Astrocyte (in vitro differentiated cells and primary cell): Measurements from ENCODE around the gene ODF2L. TPM values are rescaled to one million over a fixed set of nuclear protein-coding genes. Genes with fewer than 3 reads are reported as not detected.
A peak's percentile ranks its signal among the peaks of the same experiment; 100 is the strongest.

Source experiments
- DNase-seq: peaks from one replicate; pipeline ENCODE4 v3.0.0-alpha.2; 2010; ENCODE audit warnings: low read depth
- FAIRE-seq: peaks from 2 replicates; lab custom pipeline; 2011; peaks lifted over from hg19 to GRCh38; lab: Jason Lieb, UNC
- H2AFZ ChIP-seq: 2 replicates; pipeline ENCODE4 v1.6.0; 2012; ENCODE audit warnings: low read depth, low read length, inconsistent platforms
- H3K27ac ChIP-seq: 2 replicates; pipeline ENCODE4 v1.5.1; 2011; ENCODE audit warnings: low read depth, low read length, inconsistent platforms
- H3K27me3 ChIP-seq: 2 replicates; pipeline ENCODE4 v1.6.0; 2011; ENCODE audit warnings: low read length, inconsistent platforms; ENCODE audit not compliant: insufficient read depth
- H3K36me3 ChIP-seq: 2 replicates; pipeline ENCODE4 v1.5.1; 2011; ENCODE audit warnings: low read length, inconsistent platforms; ENCODE audit not compliant: insufficient read depth
- H3K4me1 ChIP-seq: 2 replicates; pipeline ENCODE4 v1.5.1; 2011; ENCODE audit warnings: low read length, inconsistent platforms; ENCODE audit not compliant: insufficient read depth
- H3K4me2 ChIP-seq: 2 replicates; pipeline ENCODE4 v1.6.0; 2012; ENCODE audit warnings: low read length, inconsistent platforms
- H3K4me3 ChIP-seq: 2 replicates; pipeline ENCODE4 v1.5.1; 2011; ENCODE audit warnings: low read depth, mild to moderate bottlenecking, low read length, inconsistent platforms; ENCODE audit not compliant: insufficient read depth
- H3K79me2 ChIP-seq: 2 replicates; pipeline ENCODE4 v1.6.0; 2012; ENCODE audit warnings: mild to moderate bottlenecking, low read length, inconsistent platforms; ENCODE audit not compliant: insufficient read depth
- H3K9ac ChIP-seq: 2 replicates; pipeline ENCODE4 v1.6.0; 2012; ENCODE audit warnings: mild to moderate bottlenecking, low read length, inconsistent platforms
- H3K9me3 ChIP-seq: 2 replicates; pipeline ENCODE4 v1.5.1; 2012; ENCODE audit warnings: low read depth, mild to moderate bottlenecking, low read length, inconsistent platforms; ENCODE audit not compliant: insufficient read depth
- H4K20me1 ChIP-seq: 2 replicates; pipeline ENCODE4 v1.6.0; 2012; ENCODE audit warnings: low read length, inconsistent platforms; ENCODE audit not compliant: insufficient read depth
- H3K27ac Mint-ChIP-seq: one replicate; pipeline ENCODE4 v1.8.0; 2021; ENCODE audit warnings: mild to moderate bottlenecking, mixed read lengths; ENCODE audit not compliant: unreplicated experiment
- H3K27me3 Mint-ChIP-seq: one replicate; pipeline ENCODE4 v1.8.0; 2021; ENCODE audit warnings: low read depth, mixed read lengths; ENCODE audit not compliant: unreplicated experiment
- H3K36me3 Mint-ChIP-seq: one replicate; pipeline ENCODE4 v1.8.0; 2021; ENCODE audit warnings: low read depth, mixed read lengths; ENCODE audit not compliant: unreplicated experiment
- H3K4me1 Mint-ChIP-seq: one replicate; pipeline ENCODE4 v1.8.0; 2021; ENCODE audit warnings: low read depth, mixed read lengths; ENCODE audit not compliant: unreplicated experiment
- H3K4me3 Mint-ChIP-seq: one replicate; pipeline ENCODE4 v1.8.0; 2021; ENCODE audit warnings: mild to moderate bottlenecking, moderate library complexity, mixed read lengths; ENCODE audit not compliant: unreplicated experiment
- H3K9me3 Mint-ChIP-seq: one replicate; pipeline ENCODE4 v1.8.0; 2021; ENCODE audit warnings: mild to moderate bottlenecking, mixed read lengths; ENCODE audit not compliant: unreplicated experiment
- EZH2 ChIP-seq: IDR thresholded peaks from 2 replicates; pipeline ENCODE4 v1.6.1; 2012; ENCODE audit warnings: mild to moderate bottlenecking, low read length, inconsistent platforms; ENCODE audit not compliant: insufficient read depth
- total RNA-seq: library from RNA; stranded (reverse); gene quantifications from 2 replicates; pipeline ENCODE4 v1.2.1, GENCODE V29; 2021
- TF ChIP-seq, protein P1 (sequence below): IDR thresholded peaks from 2 replicates; pipeline ENCODE4 v1.5.1; 2011; ENCODE audit warnings: low read depth, mild to moderate bottlenecking, inconsistent platforms, low read length, moderate library complexity; ENCODE audit not compliant: insufficient read depth

Gene ODF2L
- total RNA-seq, 1 donor from 2014 or later = 44.7 TPM

DNA sequence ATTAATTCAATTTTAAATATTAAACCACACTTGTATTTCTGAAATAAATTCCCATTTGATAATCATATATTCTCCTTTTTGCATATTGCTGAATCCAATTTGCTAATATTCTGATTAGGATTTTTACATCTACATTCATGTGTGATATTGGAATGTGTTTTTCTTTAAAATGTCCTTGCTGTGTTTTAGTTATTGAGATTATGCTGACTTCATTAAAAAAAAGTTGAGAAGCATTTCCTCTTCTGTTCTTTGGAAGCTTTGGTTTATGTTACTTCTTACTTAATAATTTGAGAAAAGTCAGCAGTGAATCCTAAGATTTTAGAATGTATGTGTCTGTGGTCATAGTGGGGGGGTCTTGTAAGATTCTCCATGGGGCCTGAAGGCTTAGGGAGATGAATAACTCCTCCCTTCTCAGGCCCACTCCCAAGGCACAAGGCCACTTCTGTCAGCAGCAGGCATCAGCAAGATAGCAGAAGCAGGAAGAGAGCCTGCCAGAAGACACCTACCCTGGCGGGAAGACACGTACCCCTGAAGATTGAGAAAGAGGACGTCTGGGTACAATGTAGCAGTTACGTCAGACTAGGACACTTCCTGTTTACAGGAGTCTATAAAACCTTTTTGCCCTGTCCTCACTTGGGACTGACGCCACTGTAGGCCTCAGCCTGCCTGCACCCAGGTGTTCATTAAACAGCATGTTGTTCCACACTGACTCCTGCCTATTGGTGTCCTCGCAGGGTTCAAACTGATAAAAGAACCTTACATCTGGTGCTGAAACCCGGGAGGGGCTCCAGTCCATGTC lies 56.9 kb downstream of the ODF2L start:
- H3K79me2 ChIP-seq = no peaks in the 10 kb centered on the region
- H3K36me3 Mint-ChIP-seq = no peaks in the 10 kb centered on the region
- H3K4me1 ChIP-seq = no peaks in the 10 kb centered on the region
- no peaks in the 10 kb centered on the region for H3K27me3 ChIP-seq
- no peaks in the 10 kb centered on the region for H3K9me3 Mint-ChIP-seq
- H3K27ac ChIP-seq = no peak overlapping the region
- no peak for FAIRE-seq
- H3K36me3 ChIP-seq = no peaks in the 10 kb centered on the region
- no peaks in the 10 kb centered on the region for H4K20me1 ChIP-seq
- H3K9me3 ChIP-seq = no peaks in the 10 kb centered on the region
- no peak overlapping the region for H3K27ac Mint-ChIP-seq
- H2AFZ ChIP-seq = no peak overlapping the region
- H3K9ac ChIP-seq = no peak overlapping the region
- no peak for DNase-seq
- H3K4me3 ChIP-seq = no peak overlapping the region
- H3K4me1 Mint-ChIP-seq = no peaks in the 10 kb centered on the region
- H3K4me2 ChIP-seq = no peak overlapping the region
- no peaks in the 10 kb centered on the region for H3K27me3 Mint-ChIP-seq
- no peak overlapping the region for H3K4me3 Mint-ChIP-seq
- no peak for TF ChIP-seq EZH2

DNA sequence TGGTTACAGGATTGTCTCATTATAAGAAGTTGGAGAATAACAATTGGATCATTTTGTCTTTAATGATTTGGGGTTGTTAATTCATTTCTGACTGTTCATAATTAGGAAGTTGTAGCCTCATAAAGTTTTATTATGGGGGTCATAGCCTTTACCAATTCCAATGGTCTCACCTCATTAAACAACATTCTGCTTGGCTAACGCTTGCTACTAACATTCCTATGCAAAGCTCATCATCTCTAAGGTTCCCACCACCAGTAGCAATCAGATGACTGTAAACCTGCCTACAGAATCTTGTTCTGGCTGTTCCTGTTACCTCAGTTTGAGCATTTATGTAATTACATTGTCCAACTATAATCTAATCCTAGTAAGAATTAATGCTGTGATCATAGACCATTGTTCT lies 60.2 kb downstream of the ODF2L start:
- Mint-ChIP-seq H3K27ac (no peak overlapping the region), H3K4me1 (no peaks in the 10 kb centered on the region), H3K4me3 (no peak overlapping the region), H3K36me3 (no peaks in the 10 kb centered on the region), H3K27me3 (no peaks in the 10 kb centered on the region), H3K9me3 (peaks cover 4% of the 10 kb centered on the region)
- H3K36me3 ChIP-seq = no peaks in the 10 kb centered on the region
- H2AFZ ChIP-seq = no peak overlapping the region
- H3K79me2 ChIP-seq = no peaks in the 10 kb centered on the region
- FAIRE-seq (peak; percentile 5), DNase-seq (no peak)
- no peaks in the 10 kb centered on the region for H3K27me3 ChIP-seq
- TF ChIP-seq, protein P1, sequence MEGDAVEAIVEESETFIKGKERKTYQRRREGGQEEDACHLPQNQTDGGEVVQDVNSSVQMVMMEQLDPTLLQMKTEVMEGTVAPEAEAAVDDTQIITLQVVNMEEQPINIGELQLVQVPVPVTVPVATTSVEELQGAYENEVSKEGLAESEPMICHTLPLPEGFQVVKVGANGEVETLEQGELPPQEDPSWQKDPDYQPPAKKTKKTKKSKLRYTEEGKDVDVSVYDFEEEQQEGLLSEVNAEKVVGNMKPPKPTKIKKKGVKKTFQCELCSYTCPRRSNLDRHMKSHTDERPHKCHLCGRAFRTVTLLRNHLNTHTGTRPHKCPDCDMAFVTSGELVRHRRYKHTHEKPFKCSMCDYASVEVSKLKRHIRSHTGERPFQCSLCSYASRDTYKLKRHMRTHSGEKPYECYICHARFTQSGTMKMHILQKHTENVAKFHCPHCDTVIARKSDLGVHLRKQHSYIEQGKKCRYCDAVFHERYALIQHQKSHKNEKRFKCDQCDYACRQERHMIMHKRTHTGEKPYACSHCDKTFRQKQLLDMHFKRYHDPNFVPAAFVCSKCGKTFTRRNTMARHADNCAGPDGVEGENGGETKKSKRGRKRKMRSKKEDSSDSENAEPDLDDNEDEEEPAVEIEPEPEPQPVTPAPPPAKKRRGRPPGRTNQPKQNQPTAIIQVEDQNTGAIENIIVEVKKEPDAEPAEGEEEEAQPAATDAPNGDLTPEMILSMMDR = no peak
- no peak for TF ChIP-seq EZH2
- H3K9me3 ChIP-seq = no peaks in the 10 kb centered on the region
- no peak overlapping the region for H3K9ac ChIP-seq
- H3K4me2 ChIP-seq = no peak overlapping the region
- H3K4me3 ChIP-seq = no peak overlapping the region
- no peaks in the 10 kb centered on the region for H3K4me1 ChIP-seq
- H4K20me1 ChIP-seq = no peaks in the 10 kb centered on the region
- no peak overlapping the region for H3K27ac ChIP-seq

DNA sequence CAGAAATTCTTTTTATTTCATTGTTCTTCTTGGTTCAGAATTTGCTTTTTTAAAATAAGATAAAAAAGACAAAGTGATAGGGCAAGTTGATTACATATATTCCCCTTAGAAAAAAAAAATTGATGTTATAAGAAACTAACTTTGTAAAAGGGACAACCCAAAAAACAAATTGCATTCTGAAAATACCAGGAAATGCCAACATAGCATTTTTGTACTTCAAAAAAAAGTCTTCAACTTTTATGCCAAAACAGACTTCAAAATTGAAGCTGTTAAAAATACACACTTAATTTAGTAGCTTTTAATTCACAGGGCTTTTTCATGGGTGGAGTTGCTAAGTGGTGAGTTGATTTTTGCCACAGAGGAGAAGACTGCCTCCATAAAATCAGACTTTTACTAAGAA lies 70.9 kb downstream of the ODF2L start:
- H3K27ac Mint-ChIP-seq = no peak overlapping the region
- no peaks in the 10 kb centered on the region for H4K20me1 ChIP-seq
- H3K4me3 ChIP-seq = no peak overlapping the region
- H3K27me3 Mint-ChIP-seq = no peaks in the 10 kb centered on the region
- H3K9ac ChIP-seq = no peak overlapping the region
- no peak overlapping the region for H3K4me2 ChIP-seq
- no peaks in the 10 kb centered on the region for H3K36me3 Mint-ChIP-seq
- no peak overlapping the region for H3K27ac ChIP-seq
- H3K4me1 ChIP-seq = no peaks in the 10 kb centered on the region
- no peak overlapping the region for H2AFZ ChIP-seq
- H3K79me2 ChIP-seq = no peaks in the 10 kb centered on the region
- H3K4me1 Mint-ChIP-seq = peaks cover 2% of the 10 kb centered on the region
- no peaks in the 10 kb centered on the region for H3K36me3 ChIP-seq
- H3K9me3 Mint-ChIP-seq = peaks cover 2% of the 10 kb centered on the region
- TF ChIP-seq, protein P1 = no peak
- TF ChIP-seq EZH2 = no peak
- H3K4me3 Mint-ChIP-seq = no peak overlapping the region
- DNase-seq (no peak), FAIRE-seq (no peak)
- H3K9me3 ChIP-seq = no peaks in the 10 kb centered on the region
- H3K27me3 ChIP-seq = no peaks in the 10 kb centered on the region
